ENCODE data around the gene FOSB. TPM values are rescaled to one million over a fixed set of nuclear protein-coding genes. Genes with fewer than 3 reads are reported as not detected.

The FOSB gene
- total RNA-seq, 1 experiment from 2014 or later: 2.3 TPM

DNA sequence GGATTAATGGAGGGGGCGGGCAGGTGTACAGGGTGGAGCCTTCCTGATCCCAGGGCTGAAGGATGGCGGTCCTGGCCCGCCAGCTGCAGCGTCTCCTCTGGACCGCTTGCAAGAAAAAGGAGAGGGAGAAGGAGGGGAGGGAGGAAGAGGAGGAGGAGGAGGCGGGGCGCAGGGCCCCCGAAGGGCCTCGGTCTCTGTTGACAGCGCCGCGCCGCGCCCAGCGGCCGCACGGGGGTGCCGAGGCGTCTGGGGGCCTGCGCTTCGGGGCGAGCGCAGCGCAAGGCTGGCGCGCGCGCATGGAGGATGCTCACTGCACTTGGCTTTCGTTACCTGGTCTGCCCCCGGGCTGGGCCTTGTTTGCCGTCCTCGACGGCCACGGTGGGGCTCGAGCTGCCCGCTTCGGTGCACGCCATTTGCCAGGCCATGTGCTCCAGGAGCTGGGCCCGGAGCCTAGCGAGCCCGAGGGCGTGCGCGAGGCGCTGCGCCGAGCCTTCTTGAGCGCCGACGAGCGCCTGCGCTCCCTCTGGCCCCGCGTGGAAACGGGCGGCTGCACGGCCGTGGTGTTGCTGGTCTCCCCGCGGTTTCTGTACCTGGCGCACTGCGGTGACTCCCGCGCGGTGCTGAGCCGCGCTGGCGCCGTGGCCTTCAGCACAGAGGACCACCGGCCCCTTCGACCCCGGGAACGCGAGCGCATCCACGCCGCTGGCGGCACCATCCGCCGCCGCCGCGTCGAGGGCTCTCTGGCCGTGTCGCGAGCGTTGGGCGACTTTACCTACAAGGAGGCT is 30.8 kb downstream of the FOSB start, which contains the start of gene PPM1N:
Gene PPM1N (plus strand): TSS at position 33 of the 785 bp plus-strand sequence. CDS start 30 bp downstream, at position 63.
- H3K4me1 Mint-ChIP-seq: peaks cover 44% of the 10 kb centered on the region
- peak; percentile 2 for ATAC-seq
- TF ChIP-seq ZBTB21 (CRISPR knock-in tag; IDR thresholded peaks at IDR 0.05; ENCODE audit: borderline replicate concordance) (peak; percentile 89), SMAD3 (CRISPR knock-in tag; IDR thresholded peaks at IDR 0.05; ENCODE audit: borderline replicate concordance) (0 out of 2 replicates have a peak, but pooled peaks have one; percentile 74), OVOL2 (CRISPR knock-in tag; IDR thresholded peaks at IDR 0.05; ENCODE audit: borderline replicate concordance) (no peak), GTF2I (CRISPR knock-in tag; conservative IDR thresholded peaks at IDR 0.05) (no peak), TCF7 (CRISPR knock-in tag; IDR thresholded peaks at IDR 0.05; ENCODE audit: low read depth) (peak; percentile 78; the same call in 1 of the 2 replicates), NFATC4 (CRISPR knock-in tag; IDR thresholded peaks at IDR 0.05) (no peak), ZNF423 (CRISPR knock-in tag; IDR thresholded peaks at IDR 0.05) (peak; percentile 25; the same call in 1 of the 2 replicates), NFE2L1 (CRISPR knock-in tag; IDR thresholded peaks at IDR 0.05) (no peak), NFYB (CRISPR knock-in tag; conservative IDR thresholded peaks at IDR 0.05; ENCODE audit: low read depth) (peak; percentile 40; the same call in 1 of the 2 replicates), ZNF232 (CRISPR knock-in tag; IDR thresholded peaks at IDR 0.05) (peak; percentile 73; the same call in 1 of the 2 replicates), ZNF138 (CRISPR knock-in tag; conservative IDR thresholded peaks at IDR 0.05) (peak; percentile 92), ZNF121 (CRISPR knock-in tag; IDR thresholded peaks at IDR 0.05) (peak; percentile 58; the same call in 1 of the 2 replicates), SMAD4 (CRISPR knock-in tag; IDR thresholded peaks at IDR 0.05) (peak; percentile 93), RELA (CRISPR knock-in tag; IDR thresholded peaks at IDR 0.05; ENCODE audit: borderline replicate concordance) (peak; percentile 68; the same call in 1 of the 2 replicates), JUN (CRISPR knock-in tag; IDR thresholded peaks at IDR 0.05) (peak; percentile 96), ZNF219 (CRISPR knock-in tag; IDR thresholded peaks at IDR 0.05; ENCODE audit: borderline replicate concordance) (peak; percentile 86; the same call in 1 of the 2 replicates)
- TF ChIP-seq, protein P1, sequence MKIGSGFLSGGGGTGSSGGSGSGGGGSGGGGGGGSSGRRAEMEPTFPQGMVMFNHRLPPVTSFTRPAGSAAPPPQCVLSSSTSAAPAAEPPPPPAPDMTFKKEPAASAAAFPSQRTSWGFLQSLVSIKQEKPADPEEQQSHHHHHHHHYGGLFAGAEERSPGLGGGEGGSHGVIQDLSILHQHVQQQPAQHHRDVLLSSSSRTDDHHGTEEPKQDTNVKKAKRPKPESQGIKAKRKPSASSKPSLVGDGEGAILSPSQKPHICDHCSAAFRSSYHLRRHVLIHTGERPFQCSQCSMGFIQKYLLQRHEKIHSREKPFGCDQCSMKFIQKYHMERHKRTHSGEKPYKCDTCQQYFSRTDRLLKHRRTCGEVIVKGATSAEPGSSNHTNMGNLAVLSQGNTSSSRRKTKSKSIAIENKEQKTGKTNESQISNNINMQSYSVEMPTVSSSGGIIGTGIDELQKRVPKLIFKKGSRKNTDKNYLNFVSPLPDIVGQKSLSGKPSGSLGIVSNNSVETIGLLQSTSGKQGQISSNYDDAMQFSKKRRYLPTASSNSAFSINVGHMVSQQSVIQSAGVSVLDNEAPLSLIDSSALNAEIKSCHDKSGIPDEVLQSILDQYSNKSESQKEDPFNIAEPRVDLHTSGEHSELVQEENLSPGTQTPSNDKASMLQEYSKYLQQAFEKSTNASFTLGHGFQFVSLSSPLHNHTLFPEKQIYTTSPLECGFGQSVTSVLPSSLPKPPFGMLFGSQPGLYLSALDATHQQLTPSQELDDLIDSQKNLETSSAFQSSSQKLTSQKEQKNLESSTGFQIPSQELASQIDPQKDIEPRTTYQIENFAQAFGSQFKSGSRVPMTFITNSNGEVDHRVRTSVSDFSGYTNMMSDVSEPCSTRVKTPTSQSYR (CRISPR knock-in tag; IDR thresholded peaks at IDR 0.05): peak; percentile 68; the same call in 1 of the 2 replicates
- TF ChIP-seq, protein P2, sequence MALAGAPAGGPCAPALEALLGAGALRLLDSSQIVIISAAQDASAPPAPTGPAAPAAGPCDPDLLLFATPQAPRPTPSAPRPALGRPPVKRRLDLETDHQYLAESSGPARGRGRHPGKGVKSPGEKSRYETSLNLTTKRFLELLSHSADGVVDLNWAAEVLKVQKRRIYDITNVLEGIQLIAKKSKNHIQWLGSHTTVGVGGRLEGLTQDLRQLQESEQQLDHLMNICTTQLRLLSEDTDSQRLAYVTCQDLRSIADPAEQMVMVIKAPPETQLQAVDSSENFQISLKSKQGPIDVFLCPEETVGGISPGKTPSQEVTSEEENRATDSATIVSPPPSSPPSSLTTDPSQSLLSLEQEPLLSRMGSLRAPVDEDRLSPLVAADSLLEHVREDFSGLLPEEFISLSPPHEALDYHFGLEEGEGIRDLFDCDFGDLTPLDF (CRISPR knock-in tag; IDR thresholded peaks at IDR 0.05): peak; percentile 66; the same call in 1 of the 2 replicates
- TF ChIP-seq, protein P3, sequence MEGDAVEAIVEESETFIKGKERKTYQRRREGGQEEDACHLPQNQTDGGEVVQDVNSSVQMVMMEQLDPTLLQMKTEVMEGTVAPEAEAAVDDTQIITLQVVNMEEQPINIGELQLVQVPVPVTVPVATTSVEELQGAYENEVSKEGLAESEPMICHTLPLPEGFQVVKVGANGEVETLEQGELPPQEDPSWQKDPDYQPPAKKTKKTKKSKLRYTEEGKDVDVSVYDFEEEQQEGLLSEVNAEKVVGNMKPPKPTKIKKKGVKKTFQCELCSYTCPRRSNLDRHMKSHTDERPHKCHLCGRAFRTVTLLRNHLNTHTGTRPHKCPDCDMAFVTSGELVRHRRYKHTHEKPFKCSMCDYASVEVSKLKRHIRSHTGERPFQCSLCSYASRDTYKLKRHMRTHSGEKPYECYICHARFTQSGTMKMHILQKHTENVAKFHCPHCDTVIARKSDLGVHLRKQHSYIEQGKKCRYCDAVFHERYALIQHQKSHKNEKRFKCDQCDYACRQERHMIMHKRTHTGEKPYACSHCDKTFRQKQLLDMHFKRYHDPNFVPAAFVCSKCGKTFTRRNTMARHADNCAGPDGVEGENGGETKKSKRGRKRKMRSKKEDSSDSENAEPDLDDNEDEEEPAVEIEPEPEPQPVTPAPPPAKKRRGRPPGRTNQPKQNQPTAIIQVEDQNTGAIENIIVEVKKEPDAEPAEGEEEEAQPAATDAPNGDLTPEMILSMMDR (IDR thresholded peaks at IDR 0.05): no peak; the same call in 1 of the 2 replicates
- TF ChIP-seq, protein P4, sequence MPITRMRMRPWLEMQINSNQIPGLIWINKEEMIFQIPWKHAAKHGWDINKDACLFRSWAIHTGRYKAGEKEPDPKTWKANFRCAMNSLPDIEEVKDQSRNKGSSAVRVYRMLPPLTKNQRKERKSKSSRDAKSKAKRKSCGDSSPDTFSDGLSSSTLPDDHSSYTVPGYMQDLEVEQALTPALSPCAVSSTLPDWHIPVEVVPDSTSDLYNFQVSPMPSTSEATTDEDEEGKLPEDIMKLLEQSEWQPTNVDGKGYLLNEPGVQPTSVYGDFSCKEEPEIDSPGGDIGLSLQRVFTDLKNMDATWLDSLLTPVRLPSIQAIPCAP (CRISPR knock-in tag; IDR thresholded peaks at IDR 0.05): peak; percentile 95
- TF ChIP-seq, protein P5, sequence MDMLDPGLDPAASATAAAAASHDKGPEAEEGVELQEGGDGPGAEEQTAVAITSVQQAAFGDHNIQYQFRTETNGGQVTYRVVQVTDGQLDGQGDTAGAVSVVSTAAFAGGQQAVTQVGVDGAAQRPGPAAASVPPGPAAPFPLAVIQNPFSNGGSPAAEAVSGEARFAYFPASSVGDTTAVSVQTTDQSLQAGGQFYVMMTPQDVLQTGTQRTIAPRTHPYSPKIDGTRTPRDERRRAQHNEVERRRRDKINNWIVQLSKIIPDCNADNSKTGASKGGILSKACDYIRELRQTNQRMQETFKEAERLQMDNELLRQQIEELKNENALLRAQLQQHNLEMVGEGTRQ (CRISPR knock-in tag; IDR thresholded peaks at IDR 0.05): no peak; the same call in 1 of the 2 replicates
- TF ChIP-seq, protein P6, sequence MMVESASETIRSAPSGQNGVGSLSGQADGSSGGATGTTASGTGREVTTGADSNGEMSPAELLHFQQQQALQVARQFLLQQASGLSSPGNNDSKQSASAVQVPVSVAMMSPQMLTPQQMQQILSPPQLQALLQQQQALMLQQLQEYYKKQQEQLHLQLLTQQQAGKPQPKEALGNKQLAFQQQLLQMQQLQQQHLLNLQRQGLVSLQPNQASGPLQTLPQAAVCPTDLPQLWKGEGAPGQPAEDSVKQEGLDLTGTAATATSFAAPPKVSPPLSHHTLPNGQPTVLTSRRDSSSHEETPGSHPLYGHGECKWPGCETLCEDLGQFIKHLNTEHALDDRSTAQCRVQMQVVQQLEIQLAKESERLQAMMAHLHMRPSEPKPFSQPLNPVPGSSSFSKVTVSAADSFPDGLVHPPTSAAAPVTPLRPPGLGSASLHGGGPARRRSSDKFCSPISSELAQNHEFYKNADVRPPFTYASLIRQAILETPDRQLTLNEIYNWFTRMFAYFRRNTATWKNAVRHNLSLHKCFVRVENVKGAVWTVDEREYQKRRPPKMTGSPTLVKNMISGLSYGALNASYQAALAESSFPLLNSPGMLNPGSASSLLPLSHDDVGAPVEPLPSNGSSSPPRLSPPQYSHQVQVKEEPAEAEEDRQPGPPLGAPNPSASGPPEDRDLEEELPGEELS (CRISPR knock-in tag; IDR thresholded peaks at IDR 0.05): peak; percentile 98
- TF ChIP-seq, protein P7, sequence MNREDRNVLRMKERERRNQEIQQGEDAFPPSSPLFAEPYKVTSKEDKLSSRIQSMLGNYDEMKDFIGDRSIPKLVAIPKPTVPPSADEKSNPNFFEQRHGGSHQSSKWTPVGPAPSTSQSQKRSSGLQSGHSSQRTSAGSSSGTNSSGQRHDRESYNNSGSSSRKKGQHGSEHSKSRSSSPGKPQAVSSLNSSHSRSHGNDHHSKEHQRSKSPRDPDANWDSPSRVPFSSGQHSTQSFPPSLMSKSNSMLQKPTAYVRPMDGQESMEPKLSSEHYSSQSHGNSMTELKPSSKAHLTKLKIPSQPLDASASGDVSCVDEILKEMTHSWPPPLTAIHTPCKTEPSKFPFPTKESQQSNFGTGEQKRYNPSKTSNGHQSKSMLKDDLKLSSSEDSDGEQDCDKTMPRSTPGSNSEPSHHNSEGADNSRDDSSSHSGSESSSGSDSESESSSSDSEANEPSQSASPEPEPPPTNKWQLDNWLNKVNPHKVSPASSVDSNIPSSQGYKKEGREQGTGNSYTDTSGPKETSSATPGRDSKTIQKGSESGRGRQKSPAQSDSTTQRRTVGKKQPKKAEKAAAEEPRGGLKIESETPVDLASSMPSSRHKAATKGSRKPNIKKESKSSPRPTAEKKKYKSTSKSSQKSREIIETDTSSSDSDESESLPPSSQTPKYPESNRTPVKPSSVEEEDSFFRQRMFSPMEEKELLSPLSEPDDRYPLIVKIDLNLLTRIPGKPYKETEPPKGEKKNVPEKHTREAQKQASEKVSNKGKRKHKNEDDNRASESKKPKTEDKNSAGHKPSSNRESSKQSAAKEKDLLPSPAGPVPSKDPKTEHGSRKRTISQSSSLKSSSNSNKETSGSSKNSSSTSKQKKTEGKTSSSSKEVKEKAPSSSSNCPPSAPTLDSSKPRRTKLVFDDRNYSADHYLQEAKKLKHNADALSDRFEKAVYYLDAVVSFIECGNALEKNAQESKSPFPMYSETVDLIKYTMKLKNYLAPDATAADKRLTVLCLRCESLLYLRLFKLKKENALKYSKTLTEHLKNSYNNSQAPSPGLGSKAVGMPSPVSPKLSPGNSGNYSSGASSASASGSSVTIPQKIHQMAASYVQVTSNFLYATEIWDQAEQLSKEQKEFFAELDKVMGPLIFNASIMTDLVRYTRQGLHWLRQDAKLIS (CRISPR knock-in tag; IDR thresholded peaks at IDR 0.05; ENCODE audit: borderline replicate concordance): no peak

More for the DNA sequence above, 30.8 kb downstream of the FOSB start, which contains the start of gene PPM1N:
- Mint-ChIP-seq H3K4me3 (peak within 1 kb of the TSS; percentile 91), H3K27me3 (ENCODE audit: low read depth) (peaks cover 39% of the 10 kb centered on the region), H3K9me3 (no peaks in the 10 kb centered on the region), H3K36me3 (peaks cover 3% of the 10 kb centered on the region; the same call in 1 of the 2 replicates), H3K27ac (peak within 1 kb of the TSS; percentile 98)
- peak; percentile 80 for DNase-seq (ENCODE audit: low spot score)
- POLR2A ChIA-PET: interaction anchor here (1.2 to 3.6 kb wide), 4 partner anchors 10 to 179 kb away, joined by 4 to 33 read pairs (median 6); partner anchors contain the start of gene VASP
- CTCF ChIA-PET: interaction anchor here (0.8 to 9.1 kb wide), 17 partner anchors 10 to 179 kb away, joined by 3 to 145 read pairs (median 5); partner anchors contain the start of gene VASP
